Activated T-cell treated with anti-CD3 and anti-CD28 coated beads, Interleukin-2, amount 50 U/mL, for 1 hour (primary cell): ENCODE measurements around the gene POLRMT.
A peak's percentile ranks its signal among the peaks of the same experiment; 100 is the strongest.

ENCODE experiments used
- DNase-seq: peaks from one replicate; pipeline ENCODE4 v3.0.0-alpha.2; 2020

POLRMT gene

DNA sequence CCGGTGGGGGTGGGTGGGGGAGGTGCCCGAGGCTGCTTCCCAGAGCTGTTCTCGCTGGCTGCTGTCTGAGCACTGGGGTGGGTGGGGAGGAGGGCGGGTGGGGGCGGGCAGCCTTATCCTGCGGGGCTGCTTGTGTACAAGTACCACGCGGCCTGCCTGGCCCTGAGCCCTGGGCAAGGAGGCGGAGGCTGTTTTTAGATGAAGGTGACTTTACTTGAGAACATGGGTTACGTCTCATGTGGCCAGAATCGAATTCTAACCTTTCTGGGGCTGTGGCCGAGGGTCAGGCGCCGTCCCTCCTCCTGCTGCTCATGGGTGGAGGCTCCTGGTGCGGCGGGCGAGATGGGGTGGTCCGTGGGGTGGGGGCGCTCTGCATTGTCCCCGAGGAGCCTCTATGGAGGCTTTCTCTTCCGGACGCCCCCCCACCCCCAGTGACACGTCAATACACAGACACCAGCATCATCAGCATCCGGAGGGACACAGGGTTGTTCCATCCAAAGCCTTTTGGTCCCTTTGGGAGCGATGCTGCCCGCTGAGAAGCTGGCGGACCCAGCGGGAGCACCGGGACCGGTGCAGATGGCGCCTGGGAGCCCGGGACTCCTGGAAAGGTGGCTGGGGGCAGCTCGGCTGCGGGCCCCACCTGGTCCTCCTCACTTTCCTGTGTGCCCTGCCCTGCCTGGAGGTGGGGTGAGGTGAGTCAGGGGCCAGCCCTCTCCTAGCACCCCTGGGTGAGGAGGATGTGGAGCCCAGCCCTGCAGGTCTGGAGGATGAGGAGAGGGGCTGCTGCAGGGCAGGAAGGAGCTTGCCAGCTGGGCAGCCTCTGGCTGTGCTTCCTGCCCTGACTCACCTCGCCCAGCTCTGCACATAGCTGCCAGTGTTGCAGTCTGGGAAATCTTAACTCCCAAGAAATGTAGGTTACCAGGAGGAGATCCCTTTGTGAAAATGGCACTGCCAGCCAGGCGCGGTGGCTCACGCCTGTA lies 57.5 kb downstream of the POLRMT start:
- DNase-seq: peak; percentile 17

DNA sequence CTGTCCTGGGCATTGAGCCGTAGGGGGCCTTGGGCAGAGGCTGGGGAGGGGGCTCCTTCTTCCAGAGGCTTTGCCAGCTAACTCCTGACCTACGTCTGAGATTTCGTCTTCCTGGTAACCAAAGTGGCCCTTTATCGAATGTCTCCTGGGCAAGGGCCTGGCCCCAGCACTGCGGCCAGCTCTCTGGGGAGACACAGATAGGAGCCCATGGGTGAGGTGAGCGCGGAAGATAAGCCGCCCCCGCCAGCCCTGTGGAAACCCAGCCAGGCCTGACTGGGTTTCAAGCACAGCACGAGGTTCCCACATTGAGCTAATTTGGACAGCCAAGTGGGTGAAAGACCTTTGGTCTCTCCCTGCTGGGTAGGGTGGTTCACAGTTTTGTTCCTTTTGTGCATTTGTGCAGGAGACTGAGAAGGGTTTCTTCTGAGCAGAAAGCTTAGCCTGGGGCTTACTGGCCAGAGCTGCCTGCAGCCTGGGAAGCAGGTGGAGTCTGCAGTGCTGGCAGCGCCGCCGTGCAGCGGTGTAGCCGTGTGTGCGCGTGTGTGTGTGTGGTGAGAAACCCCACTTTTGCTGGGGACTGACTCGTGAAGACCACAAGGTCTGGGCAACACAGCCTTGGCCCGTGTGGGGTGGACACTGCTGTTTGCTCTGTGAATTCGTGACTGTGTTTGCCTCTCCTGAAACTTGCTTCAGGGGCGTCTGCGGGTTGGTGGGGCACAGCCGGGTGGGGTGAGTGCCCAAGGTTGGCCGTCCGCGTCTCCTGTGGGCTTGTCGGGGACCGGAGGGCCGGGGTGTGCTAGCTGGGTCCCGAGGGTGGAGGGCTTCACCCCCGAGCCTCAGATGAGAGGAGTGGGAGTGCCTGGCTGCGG lies 58.4 kb downstream of the POLRMT start:
- no peak for DNase-seq

DNA sequence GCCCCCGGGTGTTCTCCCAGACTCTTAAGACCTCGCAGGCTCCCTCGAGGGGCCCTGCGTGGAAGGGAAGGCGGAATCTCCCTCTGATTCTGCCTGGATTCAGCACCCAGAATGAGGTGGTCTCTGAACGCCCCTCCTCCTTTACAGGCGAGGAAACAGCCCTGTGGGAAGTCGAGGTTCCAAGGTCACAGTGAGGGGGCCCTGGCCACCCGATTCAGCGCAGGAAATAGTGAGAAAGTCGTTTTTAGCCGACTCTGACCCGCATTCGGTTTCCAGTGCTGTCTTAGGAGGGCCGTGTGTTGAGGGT lies 59.9 kb downstream of the POLRMT start:
- no peak for DNase-seq

DNA sequence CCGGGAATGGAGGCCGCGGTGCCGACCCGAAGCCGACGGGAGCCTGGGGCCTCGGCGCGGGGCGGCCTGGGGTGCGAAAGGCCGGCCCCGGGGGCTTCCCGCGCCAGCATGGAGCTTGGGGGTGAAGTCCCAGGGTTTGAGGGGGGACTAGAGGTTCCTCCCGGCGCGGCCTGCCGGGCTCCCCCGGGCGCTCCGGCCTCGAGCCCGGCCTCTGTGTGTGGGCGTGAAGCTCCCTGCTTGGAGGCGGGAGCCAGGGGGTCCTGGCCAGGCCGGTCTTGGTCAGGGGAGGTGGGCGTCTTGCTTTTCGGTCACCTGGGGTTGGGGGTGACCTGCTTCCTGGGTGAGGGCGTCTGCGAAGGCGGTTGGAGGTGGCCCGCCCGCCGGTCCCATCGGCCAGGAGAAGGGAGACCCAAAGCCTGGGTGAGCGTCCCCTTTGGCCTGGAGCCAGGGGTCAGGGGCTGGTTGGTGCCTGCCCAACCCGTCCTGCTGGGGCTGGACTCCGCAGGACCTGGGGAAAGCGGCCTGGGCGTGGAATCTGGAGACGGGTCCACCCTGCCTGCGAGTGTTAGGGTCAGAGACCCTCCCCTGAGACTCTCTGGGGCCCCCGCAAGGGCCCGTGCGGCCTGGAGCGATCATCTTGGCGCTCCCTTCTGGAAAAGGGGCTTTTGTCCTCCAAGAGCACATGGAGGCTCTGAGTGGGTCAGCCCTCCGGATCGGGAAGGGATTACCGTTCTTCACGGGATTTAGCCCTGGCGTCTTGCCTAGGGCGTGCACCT lies 60.4 kb downstream of the POLRMT start:
- no peak for DNase-seq

DNA sequence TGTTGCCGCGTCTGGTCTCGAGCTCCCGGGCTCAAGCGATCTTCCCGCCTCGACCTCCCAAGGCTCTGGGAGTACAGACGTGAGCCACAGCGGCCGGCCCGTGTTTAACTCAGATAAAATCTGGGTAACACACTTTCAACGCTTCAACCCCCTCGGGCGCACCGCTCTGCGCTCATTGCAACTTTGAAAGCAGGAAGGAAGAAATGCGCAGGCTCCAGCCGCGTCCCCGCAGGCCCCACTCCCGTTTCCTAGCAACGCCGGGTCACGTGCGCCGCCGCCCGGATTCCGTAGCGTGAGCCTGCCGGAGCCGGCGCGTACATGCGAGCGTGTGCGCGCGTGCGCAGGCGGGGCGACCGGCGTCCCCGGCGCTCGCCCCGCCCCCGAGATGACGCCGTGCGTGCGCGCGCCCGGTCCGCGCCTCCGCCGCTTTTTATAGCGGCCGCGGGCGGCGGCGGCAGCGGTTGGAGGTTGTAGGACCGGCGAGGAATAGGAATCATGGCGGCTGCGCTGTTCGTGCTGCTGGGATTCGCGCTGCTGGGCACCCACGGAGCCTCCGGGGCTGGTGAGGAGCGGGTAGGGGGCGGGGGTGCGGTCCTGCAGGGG lies 61.1 kb downstream of the POLRMT start, which contains the start of gene BSG:
Gene BSG (plus strand): TSS at position 457 of the 603 bp plus-strand sequence. CDS start 39 bp downstream, at position 496.
- peak; percentile 97 for DNase-seq

DNA sequence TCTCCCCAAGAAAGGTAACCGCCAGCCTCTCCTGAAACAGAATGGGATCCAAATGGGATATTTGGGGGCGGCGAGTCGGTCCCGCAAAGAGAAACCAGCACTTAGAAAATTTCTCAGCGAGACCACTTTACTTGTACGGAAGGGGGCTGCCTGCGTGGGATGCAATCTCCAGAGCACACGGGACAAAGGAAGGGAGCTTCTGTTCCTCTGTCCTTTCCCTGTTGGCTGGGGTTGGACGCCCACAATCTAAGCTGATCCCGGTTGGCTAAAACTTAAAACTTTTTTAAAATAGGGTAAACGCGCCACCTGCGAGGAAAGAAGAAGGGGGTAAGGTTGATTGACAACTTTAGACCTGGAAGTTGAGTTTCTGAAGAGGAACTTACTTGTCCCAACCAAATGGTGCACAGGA lies 61.8 kb downstream of the POLRMT start:
- DNase-seq: no peak

DNA sequence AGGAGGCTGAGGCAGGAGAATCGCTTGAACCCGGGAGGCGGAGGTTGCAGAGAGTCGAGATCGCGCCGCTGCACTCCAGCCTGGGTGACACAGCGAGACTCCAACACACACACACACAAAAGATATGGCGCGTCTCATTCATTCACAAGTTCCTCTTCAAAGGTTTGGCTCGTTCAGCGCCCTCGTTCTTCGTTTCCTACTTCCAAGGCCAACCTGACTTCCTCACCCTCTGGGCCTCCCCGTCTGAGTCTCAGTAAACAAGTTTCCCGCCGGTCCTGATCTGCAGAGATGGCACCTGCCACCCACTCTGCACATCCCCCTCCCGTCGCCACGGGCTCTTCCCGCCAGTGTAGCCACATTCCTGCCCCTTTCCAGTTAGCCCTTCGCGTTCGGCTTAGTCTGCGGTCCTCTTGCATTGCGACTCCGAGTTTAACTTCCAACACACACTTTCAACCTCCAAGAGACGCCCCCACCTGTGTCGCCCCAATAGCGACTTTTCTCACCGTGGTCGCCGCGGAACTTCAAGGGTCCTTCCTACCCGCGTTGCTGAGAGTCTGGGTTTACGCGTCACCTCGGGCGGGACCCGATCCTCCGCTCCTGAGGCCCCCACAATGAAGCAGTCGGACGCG lies 62.3 kb downstream of the POLRMT start:
- peak; percentile 52 for DNase-seq

DNA sequence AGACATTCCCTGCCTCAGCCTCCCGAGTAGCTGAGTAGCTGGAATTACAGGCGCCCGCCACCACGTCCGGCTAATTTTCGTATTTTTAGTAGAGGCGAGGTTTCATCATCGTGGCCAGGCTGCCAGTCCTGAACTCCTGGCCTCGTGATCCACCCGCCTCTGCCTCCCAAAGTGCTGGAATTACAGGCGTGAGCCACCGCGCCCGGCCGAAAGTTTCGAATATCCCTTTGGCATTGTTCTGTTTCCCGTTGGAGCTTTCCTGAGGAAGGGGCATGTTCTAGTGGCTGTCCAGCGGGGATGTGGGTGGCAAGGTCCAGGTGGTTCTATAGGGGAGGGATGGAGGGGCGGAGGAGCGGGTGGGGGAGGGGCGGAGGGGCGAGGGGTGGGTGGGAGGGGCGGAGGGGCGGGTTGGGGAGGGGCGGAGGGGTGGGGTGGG lies 63.1 kb downstream of the POLRMT start:
- peak; percentile 20 for DNase-seq

DNA sequence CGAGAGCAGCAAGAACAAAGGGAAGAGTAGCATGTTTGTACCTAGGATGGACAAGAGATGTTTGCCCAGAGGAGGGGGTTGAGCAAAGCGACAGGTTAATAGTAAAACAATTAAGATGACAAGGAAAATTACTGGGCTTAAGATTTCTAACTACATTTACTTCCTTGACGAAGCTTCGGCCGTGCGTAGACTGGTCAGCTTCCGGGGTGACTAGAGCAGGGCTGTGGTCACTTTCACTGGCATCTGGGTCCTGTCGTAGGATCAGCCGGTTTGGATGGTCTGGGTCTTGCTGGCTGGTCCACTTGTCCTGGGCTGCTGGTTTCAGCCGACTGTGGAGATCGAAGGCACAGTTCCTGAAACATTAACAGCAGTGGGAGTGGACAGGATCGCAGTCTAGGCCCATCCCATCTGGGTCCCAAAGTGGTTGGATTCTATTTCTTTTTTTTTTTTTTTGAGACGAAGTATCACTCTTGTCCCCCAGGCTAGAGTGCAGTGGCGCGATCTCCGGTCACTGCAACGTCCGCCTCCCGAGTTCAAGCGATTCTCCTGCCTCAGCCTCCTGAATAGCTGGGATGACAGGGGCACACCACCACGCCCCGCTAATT lies 65.9 kb downstream of the POLRMT start:
- no peak for DNase-seq
